Measurements from ENCODE around the gene FICD. TPM values are rescaled to one million over a fixed set of nuclear protein-coding genes. Genes with fewer than 3 reads are reported as not detected.

Gene FICD
- total RNA-seq, 1 experiment from 2014 or later, result 3.6 TPM

- no TSS peak for BruUV-seq (replicated peaks)
- DNase-seq, result no peak
- intact Hi-C loops (cut with micrococcal nuclease; ENCODE audit: unreplicated experiment), result no loop called here
- no peaks in the 10 kb centered on the region for H3K9me3 ChIP-seq
- Mint-ChIP-seq H3K27me3 (ENCODE audit: insufficient read depth, unreplicated experiment) (no peaks in the 10 kb centered on the region), H3K4me1 (ENCODE audit: low read depth, unreplicated experiment) (no peaks in the 10 kb centered on the region), H3K27ac (ENCODE audit: unreplicated experiment) (no peak overlapping the region), H3K4me3 (ENCODE audit: unreplicated experiment) (no peak overlapping the region), H3K9me3 (ENCODE audit: unreplicated experiment) (no peaks in the 10 kb centered on the region), H3K36me3 (ENCODE audit: insufficient read depth, unreplicated experiment) (peaks cover 83% of the 10 kb centered on the region)
- H3K4me1 ChIP-seq, result no peaks in the 10 kb centered on the region
- peaks cover 1% of the 10 kb centered on the region; the same call in 1 of the 2 replicates for H3K36me3 ChIP-seq (ENCODE audit: control insufficient read depth, insufficient read depth, low read length)
- no peak overlapping the region for H3K4me3 ChIP-seq (ENCODE audit: low read depth, low read length)
- POLR2A ChIA-PET, result no interaction called here
- TF ChIP-seq CTCF (IDR thresholded peaks at IDR 0.05; ENCODE audit: insufficient read depth in 1 of 2, low read depth in 1 of 2, low read length in 1 of 2, severe bottlenecking in 1 of 2, unreplicated experiment in 1 of 2), result no peak
- CTCF ChIA-PET, result no interaction called here
- no peaks in the 10 kb centered on the region for H3K27me3 ChIP-seq (replicated peaks; ENCODE audit: control insufficient read depth, insufficient read depth, low read length)
These were observed 27.2 kb downstream of the FICD start for GRCh38 chr12:108542320-108542719.

- no TSS peak for BruUV-seq (replicated peaks)
- Histone ChIP-seq H3K4me3 (ENCODE audit: low read depth, low read length) (no peak overlapping the region), H3K9me3 (no peaks in the 10 kb centered on the region), H3K36me3 (ENCODE audit: control insufficient read depth, insufficient read depth, low read length) (peaks cover 2% of the 10 kb centered on the region; the same call in 1 of the 2 replicates), H3K4me1 (no peaks in the 10 kb centered on the region), H3K27me3 (replicated peaks; ENCODE audit: control insufficient read depth, insufficient read depth, low read length) (no peaks in the 10 kb centered on the region)
- no peak for DNase-seq
- POLR2A ChIA-PET, result no interaction called here
- no peak for TF ChIP-seq CTCF (IDR thresholded peaks at IDR 0.05; ENCODE audit: insufficient read depth in 1 of 2, low read depth in 1 of 2, low read length in 1 of 2, severe bottlenecking in 1 of 2, unreplicated experiment in 1 of 2)
- Mint-ChIP-seq H3K9me3 (ENCODE audit: unreplicated experiment) (no peaks in the 10 kb centered on the region), H3K27ac (ENCODE audit: unreplicated experiment) (no peak overlapping the region), H3K4me1 (ENCODE audit: low read depth, unreplicated experiment) (no peaks in the 10 kb centered on the region), H3K4me3 (ENCODE audit: unreplicated experiment) (no peak overlapping the region), H3K27me3 (ENCODE audit: insufficient read depth, unreplicated experiment) (no peaks in the 10 kb centered on the region), H3K36me3 (ENCODE audit: insufficient read depth, unreplicated experiment) (peaks cover 81% of the 10 kb centered on the region)
- intact Hi-C loops (cut with micrococcal nuclease; ENCODE audit: unreplicated experiment), result no loop called here
- CTCF ChIA-PET, result no interaction called here
These were observed 28.6 kb downstream of the FICD start for GRCh38 chr12:108543652-108544051.

- Mint-ChIP-seq H3K9me3 (ENCODE audit: unreplicated experiment) (no peaks in the 10 kb centered on the region), H3K36me3 (ENCODE audit: insufficient read depth, unreplicated experiment) (peaks cover 70% of the 10 kb centered on the region), H3K27ac (ENCODE audit: unreplicated experiment) (no peak overlapping the region), H3K4me1 (ENCODE audit: low read depth, unreplicated experiment) (no peaks in the 10 kb centered on the region), H3K4me3 (ENCODE audit: unreplicated experiment) (no peak overlapping the region), H3K27me3 (ENCODE audit: insufficient read depth, unreplicated experiment) (no peaks in the 10 kb centered on the region)
- ChIA-PET CTCF (no interaction called here), POLR2A (no interaction called here)
- Histone ChIP-seq H3K4me1 (no peaks in the 10 kb centered on the region), H3K4me3 (ENCODE audit: low read depth, low read length) (no peak overlapping the region), H3K36me3 (ENCODE audit: control insufficient read depth, insufficient read depth, low read length) (0 out of 2 replicates have a peak, but pooled peaks cover 2% of the 10 kb centered on the region), H3K27me3 (replicated peaks; ENCODE audit: control insufficient read depth, insufficient read depth, low read length) (no peaks in the 10 kb centered on the region), H3K9me3 (no peaks in the 10 kb centered on the region)
- no peak for DNase-seq
- BruUV-seq (replicated peaks), result no TSS peak
- TF ChIP-seq CTCF (IDR thresholded peaks at IDR 0.05; ENCODE audit: insufficient read depth in 1 of 2, low read depth in 1 of 2, low read length in 1 of 2, severe bottlenecking in 1 of 2, unreplicated experiment in 1 of 2), result no peak
- intact Hi-C loops (cut with micrococcal nuclease; ENCODE audit: unreplicated experiment), result no loop called here
These were observed 32.6 kb downstream of the FICD start for GRCh38 chr12:108547686-108548085.
